Measurements from ENCODE around the gene TUBB1.

The TUBB1 gene

DNA sequence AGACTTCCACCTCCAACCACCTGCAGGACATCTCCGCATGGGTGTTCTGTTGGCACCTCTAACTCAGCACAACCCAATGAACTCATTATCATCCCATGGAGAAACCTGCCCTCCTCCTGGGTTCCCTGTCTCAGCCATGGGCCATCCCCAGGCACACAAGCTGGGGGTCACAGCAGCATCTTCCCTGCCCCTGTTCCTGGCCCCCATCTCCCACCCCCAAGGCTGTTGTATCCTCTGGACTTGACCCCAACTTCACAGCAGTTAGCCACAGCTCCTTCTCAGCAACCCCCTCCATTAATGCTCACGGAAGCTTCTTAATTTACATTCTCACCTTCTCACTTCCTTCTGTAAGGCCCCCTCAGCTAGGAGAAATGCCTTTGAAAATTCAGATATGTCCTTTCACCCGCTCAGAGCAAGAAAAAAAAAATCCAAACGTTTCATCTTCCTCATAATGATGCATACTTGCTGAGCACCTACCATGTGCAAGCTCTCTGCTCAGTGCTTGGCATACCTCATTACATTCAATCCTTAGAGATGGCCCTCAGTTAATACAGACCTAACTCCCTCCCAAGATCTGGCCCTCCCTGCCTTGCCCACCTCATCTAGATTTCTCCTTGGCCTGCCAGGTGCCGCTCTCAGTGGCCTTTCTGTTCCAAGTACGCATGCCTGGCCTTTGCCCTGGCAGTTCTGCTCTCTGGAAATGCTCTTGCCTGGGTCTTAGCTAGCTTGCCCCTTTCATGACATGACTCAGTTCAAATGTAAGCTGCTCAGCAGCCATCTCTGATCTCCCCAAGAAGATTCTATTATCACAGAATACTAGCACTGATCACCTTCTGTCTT, 40.7 kb upstream of the TUBB1 start:
- Histone ChIP-seq H4K20me1 (ENCODE audit: insufficient read depth) (no peaks in the 10 kb centered on the region), H3K4me1 (ENCODE audit: low read depth, poor library complexity, severe bottlenecking) (peaks cover 12% of the 10 kb centered on the region), H3K4me3 (IDR thresholded peaks at IDR 0.05; ENCODE audit: insufficient read depth, low read depth, low read length) (no peak overlapping the region), H3K27me3 (ENCODE audit: insufficient read depth, low read depth) (no peaks in the 10 kb centered on the region), H3K4me2 (no peak overlapping the region), H3K9ac (no peak overlapping the region), H3K36me3 (ENCODE audit: insufficient read depth) (no peaks in the 10 kb centered on the region), H3K79me2 (ENCODE audit: insufficient read depth, low read depth) (peaks cover 22% of the 10 kb centered on the region), H2AFZ (ENCODE audit: low read depth) (no peak overlapping the region), H3K27ac (no peak overlapping the region)
- TF ChIP-seq, protein P1, sequence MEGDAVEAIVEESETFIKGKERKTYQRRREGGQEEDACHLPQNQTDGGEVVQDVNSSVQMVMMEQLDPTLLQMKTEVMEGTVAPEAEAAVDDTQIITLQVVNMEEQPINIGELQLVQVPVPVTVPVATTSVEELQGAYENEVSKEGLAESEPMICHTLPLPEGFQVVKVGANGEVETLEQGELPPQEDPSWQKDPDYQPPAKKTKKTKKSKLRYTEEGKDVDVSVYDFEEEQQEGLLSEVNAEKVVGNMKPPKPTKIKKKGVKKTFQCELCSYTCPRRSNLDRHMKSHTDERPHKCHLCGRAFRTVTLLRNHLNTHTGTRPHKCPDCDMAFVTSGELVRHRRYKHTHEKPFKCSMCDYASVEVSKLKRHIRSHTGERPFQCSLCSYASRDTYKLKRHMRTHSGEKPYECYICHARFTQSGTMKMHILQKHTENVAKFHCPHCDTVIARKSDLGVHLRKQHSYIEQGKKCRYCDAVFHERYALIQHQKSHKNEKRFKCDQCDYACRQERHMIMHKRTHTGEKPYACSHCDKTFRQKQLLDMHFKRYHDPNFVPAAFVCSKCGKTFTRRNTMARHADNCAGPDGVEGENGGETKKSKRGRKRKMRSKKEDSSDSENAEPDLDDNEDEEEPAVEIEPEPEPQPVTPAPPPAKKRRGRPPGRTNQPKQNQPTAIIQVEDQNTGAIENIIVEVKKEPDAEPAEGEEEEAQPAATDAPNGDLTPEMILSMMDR (conservative IDR thresholded peaks at IDR 0.05; ENCODE audit: low read depth, low read length): no peak

DNA sequence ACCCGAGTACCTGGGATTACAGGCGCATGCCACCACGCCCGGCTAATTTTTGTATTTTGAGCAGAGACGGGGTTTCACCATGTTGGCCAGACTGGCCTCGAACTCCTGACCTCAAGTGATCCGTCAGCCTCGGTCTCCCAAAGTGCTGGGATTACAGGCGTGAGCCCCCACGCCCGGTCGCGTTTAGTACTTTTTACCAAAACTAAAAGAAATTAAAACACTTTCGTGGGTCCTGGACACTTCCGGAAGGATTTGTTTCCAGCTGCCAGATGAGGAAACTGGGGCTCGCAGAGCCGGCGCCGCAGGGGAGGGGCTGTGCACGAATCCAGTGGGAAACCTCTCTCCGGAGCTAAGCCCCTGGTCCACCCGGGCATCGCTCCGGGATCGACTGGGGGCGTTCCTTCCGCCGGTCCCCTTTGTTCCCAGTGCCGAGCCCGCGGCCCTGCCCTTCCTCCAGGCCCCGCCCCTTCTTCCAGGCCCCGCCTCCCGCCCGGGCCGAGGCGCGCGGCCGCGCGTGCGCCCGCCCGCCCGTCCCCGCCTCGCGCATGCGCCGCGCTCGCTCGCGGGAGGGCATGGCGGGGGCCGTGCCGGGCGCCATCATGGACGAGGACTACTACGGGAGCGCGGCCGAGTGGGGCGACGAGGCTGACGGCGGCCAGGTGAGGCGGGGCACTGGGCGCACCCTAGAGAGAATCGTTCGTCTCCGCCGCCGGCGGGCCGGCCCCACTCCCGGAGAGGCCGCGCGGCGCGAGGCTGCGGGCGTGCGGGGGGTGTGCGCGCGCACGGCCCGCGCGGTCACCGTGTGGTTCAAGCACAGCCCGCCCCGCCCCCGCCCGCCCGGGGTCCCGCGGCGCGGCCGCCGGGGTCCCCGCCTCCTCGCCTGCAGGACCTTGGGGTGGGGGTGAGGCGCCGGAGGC, 38.3 kb upstream of the TUBB1 start, which contains the start of gene NELFCD:
Gene NELFCD, plus strand, starts transcription at position 546 of the 917 bp plus-strand sequence. Its CDS starts 54 bp downstream, at position 600.
- Histone ChIP-seq H3K36me3 (ENCODE audit: insufficient read depth) (no peaks in the 10 kb centered on the region; the same call in 1 of the 2 replicates), H3K4me3 (IDR thresholded peaks at IDR 0.05; ENCODE audit: insufficient read depth, low read depth, low read length) (no peak within 1 kb of the TSS), H4K20me1 (ENCODE audit: insufficient read depth) (no peaks in the 10 kb centered on the region), H3K79me2 (ENCODE audit: insufficient read depth, low read depth) (peaks cover 46% of the 10 kb centered on the region), H2AFZ (ENCODE audit: low read depth) (peak within 1 kb of the TSS; percentile 91), H3K27ac (peak within 1 kb of the TSS; percentile 67), H3K27me3 (ENCODE audit: insufficient read depth, low read depth) (no peaks in the 10 kb centered on the region), H3K9ac (peak within 1 kb of the TSS; percentile 83), H3K4me2 (peak within 1 kb of the TSS; percentile 87), H3K4me1 (ENCODE audit: low read depth, poor library complexity, severe bottlenecking) (peaks cover 15% of the 10 kb centered on the region)
- TF ChIP-seq, protein P1 (conservative IDR thresholded peaks at IDR 0.05; ENCODE audit: low read depth, low read length): no peak

DNA sequence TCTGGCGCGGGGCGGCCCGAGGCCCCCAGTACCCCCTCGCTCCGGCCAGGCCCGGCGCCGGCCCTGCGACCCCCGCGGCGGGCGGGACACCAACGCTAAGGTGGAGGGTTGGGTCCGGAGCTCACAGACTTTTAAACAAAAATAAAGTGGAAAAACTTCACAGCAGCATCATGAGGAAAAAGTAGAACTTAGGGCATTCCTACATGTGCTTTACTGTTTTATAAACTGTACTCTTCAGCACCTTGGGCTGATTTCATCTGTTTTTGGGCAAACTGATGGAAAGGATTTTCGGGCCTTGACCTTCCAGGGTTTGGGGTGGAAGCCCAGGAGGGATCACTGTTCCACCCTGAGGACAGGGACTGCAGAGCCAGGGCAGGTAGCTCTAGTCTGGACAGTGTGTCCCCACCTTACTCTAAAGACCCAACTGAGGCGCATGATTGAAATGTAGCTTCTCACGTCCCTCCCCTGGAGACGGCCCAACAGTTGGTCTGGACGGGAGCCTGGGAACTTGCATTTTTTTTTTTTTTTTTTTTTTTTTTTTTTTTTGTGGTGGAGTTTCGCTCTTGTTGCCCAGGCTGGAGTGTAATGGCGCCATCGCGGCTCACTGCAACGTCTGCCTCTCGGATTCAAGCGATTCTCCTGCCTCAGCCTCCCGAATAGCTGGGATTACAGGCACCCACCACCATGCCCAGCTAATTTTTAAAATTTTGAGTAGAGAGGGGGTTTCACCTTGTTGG, 37.4 kb upstream of the TUBB1 start:
- peaks cover 46% of the 10 kb centered on the region for H3K79me2 ChIP-seq (ENCODE audit: insufficient read depth, low read depth)
- peak overlapping the region; percentile 87 for H3K4me2 ChIP-seq
- H3K9ac ChIP-seq: peak overlapping the region; percentile 83
- peak overlapping the region; percentile 67 for H3K27ac ChIP-seq
- H3K4me1 ChIP-seq (ENCODE audit: low read depth, poor library complexity, severe bottlenecking): peaks cover 15% of the 10 kb centered on the region
- TF ChIP-seq, protein P1 (conservative IDR thresholded peaks at IDR 0.05; ENCODE audit: low read depth, low read length): no peak
- H3K27me3 ChIP-seq (ENCODE audit: insufficient read depth, low read depth): no peaks in the 10 kb centered on the region
- H2AFZ ChIP-seq (ENCODE audit: low read depth): peak overlapping the region; percentile 55
- peaks cover 2% of the 10 kb centered on the region for H3K36me3 ChIP-seq (ENCODE audit: insufficient read depth)
- H4K20me1 ChIP-seq (ENCODE audit: insufficient read depth): no peaks in the 10 kb centered on the region
- no peak overlapping the region for H3K4me3 ChIP-seq (IDR thresholded peaks at IDR 0.05; ENCODE audit: insufficient read depth, low read depth, low read length)
